ENCODE results near the gene HHIPL1.

- TF ChIP-seq CTCF (IDR thresholded peaks at IDR 0.05) (no peak), POLR2A (IDR thresholded peaks at IDR 0.05) (no peak), POLR2AphosphoS5 (IDR thresholded peaks at IDR 0.05) (no peak)
Observed at GRCh38 chr14:99633141-99633540, 11.8 kb upstream of the HHIPL1 start.

All from breast epithelium (tissue), 3 donors.